DMS79 (cell line): Measurements from ENCODE around the gene CETN1.

Experiments used
- DNase-seq: peaks from one replicate; lab custom pipeline; 2025; lab: John Stamatoyannopoulos, UW

Gene CETN1

DNA sequence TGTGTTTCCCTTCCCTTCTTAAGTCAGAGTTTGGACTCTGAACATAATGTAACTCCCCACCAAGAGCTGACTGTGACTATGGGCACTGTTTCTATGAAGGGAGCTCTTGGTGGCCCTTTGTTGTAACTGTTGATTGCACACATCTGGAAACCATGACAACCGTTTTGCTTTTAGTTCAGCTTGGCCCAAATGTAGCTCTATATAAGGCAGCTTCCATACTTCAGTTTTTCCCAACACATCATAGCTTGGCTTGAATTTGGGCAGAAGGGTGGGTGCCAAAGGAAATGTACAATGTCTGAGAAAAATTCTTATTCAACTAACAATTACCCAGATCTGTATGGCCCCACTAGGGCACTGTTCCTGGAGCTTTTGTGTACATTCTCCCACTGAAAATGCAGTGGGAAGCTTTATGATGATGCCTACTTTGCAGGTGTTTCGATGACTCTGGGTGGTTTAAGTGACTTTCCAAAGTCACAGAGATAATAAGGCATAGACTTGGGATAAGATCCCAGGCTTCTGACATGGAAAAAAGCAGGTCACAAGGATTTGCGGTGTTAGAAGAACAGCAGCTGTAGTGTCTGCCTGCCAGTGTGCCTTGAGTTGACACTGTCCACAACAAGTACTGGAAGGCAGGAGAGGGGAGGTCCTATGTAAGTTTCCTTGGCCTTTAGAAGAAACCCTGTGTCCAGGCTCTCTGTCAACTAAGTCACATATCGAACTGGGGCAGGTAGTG lies 2.4 kb upstream of the CETN1 start:
- DNase-seq = no peak

DNA sequence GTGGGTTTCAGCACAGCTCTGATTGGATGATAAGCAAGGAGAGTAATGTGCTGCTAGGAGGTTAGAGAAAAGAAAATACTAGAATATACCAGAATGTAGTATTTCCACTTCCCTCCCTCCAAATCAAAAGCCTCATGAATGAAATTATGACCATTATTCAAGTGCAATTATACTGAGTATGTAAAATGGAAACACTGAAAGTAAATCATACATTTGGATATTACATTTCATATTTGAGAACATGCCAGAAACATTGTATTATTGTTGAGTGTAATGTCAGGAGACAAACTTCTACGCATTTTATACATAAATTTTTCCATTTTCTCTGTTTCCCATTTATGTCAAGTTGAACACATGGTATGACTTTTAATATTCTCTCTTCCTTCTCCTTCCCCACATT lies 942 bp upstream of the CETN1 start:
- DNase-seq = no peak

DNA sequence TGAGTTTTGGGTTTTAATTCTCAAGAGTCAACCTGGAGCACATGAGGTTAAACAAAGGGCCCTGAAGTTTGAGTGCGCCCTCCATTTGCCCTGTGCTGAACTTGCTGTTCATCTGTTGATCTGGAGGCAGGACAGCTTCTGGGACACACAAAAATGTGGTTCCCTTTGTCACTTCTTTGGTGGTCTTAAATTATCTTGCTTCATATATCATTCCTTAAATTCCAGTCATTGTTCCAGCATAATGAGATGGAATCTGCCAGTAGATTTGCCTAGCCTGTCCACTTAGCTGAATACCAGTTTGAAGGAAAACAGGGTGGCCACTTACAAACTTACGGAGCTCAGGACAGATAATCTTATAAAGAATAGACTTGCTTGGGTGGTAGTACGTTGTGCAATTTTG lies 916 bp downstream of the CETN1 start:
- DNase-seq = no peak

DNA sequence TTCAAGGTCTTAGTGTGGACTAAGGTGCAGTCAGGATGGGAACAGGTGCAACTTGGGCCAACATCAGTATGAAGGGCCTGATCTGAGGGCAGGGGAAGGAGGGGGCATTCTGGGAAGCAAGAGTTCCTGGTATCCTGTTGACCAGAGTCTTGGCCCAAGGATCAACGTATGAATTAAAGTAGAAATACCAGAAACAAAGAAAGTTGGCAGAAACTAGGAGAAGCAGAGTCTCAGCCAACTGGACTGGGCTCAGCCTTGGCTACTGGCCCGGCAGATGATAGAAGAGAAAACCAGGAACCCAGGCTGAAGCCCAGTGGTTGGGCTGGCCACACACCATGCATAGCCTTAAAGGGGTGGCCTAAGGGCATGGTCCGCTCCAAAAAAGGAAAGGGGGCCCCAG lies 2.3 kb downstream of the CETN1 start:
- no peak for DNase-seq

DNA sequence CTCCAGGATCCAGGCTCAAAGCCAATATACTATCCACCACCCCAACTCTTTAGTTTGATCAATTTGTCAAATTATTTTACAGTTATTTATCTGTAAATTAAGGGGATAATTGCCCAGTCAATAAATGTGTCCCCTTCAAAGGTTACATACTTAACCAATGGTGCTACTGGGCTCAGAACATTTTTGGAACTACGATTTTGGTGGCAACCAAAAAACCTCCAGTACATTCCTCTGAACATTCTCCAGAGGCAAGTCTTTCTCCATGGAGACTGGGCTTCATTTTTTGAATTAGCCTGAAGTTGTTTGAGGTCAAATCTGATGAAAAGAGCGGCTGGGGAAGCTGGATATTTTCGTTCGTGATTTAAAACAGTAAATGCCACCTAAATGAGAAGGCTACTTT lies 14.9 kb downstream of the CETN1 start:
- DNase-seq = no peak

DNA sequence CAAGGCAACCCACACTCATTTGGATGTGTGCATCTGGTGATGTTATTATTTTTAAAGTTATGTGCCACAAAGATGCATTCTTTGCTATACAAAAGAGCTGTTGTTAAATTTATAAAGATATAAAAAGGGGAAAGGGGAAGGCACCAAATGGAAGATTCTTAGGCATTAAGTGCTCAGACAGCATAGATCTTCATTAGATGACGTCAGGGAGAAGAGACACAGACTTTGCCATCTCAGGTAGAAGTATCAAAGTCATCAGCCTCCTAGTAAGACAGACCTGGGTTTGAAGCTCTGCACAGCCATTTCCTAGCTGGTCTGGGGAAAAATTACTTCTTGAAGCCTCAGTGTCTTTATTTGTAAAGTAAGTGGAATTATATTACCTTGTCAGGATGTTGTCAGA lies 15.4 kb downstream of the CETN1 start:
- DNase-seq = no peak

DNA sequence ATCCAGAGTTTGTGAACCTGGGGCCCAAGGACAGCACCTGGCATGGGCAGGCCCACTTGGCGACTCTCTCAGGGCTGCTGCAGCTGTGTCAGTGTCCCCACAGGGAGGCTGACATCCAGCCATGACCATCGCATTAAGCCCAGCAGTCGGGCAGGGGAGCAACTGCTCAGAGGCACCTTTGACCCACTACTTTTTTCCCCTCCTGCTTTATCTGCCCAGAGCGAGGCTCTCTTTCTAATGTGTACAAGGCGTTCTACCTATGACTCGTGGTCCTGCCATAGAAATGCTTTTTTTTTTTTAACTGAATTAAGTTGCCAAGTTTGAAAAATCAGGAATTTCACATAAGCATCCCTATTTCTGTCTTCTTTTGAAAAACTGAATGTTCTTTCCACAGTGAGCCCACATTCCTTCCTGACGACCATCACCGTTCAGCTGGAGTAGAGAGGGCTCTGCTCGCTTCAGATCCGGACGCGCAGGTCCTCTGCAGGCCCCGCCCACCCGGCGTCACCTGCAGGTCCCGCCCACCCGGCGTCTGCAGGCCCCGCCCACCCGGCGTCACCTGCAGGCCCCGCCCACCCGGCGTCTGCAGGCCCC lies 16.2 kb downstream of the CETN1 start:
- peak; percentile 32 for DNase-seq

DNA sequence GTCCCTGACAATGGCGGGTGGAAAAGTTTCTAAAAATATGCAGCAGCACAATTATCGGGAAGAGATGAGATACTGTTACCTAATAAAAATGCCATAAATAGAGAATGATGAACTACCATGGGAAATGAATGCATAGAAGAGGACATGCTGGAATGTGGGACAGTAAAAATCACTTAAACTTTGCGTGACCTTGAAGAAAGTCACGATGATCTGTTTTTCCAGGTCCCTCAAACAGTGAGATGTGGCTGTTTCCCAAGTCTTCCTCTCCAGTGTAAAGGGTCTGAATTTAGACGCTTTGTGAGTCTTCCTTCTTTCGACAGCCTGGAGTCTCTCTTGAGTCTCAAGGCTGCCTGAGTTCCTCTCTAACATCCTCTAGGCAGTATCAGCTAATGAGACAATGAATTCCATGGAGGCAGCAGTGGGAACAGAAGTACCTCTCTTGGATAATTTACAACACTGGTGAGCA lies 18.0 kb downstream of the CETN1 start:
- no peak for DNase-seq

DNA sequence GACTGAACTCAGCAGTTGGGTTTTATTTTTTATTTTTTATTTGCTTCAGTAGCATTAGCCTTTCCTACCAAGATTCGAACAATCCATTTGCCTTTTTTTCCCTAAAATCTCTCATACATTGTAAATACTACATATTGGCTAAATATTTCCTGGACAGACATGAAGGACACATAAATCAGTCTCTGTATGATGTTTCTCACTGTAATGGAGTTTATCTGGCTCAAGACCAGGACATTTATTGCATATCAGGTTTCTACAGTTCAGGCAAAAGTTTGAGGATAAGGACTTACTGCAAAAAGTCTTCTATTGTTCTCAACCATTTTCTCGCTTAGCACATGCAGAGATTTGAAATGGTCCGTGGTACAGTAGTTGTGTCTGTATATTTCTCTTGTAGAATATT lies 19.9 kb downstream of the CETN1 start:
- DNase-seq = no peak

DNA sequence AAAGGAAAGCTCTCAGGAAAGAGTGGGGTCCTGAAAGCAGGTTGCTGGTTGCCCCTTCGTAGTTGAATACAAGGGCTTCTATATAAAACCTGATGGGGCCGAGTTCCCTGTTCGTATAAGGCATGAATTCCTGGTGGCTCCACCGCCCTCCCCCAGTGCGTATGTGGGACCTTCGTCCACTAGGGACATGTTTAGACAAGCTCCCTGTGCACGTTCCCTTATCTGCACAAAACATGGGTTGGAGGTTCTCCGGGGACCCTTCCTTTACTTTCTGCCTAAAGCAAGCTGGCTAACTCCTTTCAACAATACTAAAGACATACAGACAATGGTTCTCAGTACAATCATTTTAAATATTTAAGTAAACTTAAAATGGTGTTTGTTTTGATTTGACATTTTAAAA lies 24.6 kb downstream of the CETN1 start:
- no peak for DNase-seq

DNA sequence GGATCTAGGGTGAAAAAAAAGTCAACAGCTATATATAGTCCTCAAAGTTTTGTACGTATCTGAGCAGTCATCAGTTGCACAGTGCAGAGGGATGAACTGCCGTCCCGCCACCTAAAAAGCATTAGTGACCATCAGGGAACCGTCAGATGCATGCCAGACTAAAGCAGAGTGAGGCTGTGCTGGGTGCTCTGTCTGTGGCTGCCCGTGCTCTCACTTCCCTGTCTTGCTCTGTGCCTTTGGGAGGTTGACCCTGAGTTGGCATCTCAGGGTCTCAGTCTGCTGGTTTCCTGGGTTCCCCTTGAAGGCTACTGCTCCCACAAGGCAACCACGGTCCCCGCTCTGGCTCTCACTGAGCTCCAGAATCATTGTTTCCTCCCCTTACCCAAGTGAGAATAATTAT lies 27.8 kb downstream of the CETN1 start:
- DNase-seq = no peak

DNA sequence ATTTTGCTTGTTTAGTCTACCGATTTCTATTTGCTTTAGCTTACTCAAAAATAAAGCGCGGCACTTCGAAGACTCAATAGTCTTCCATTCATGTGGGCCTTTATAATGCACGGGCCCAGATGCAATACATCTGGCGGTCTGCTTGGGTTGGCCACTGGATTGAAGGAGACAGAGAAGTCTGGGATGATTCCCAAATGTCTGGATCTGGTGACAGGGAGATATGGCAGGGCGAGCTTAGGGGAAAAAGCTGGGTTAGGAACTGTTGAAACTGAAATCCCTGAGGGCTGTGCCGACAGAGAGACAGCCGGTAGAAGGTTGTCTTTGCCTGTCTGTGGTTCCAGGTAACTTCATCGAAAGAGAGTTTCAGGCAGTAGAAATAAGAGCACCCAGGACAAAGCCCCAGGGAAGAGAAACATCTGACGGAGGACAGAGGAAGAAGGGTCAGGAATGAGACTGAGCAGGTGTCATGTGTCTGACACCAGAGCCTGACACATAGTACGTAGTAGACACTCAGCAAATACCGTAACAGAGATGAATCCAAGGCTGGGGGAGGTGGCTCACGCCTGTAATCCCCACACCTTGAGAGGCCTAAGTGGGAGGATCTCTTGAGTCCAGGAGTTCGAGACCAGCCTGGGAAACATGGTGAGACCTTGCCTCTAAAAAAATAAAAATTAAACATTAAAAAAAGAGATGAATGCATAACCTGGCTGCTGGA lies 30.2 kb downstream of the CETN1 start:
- DNase-seq = no peak

DNA sequence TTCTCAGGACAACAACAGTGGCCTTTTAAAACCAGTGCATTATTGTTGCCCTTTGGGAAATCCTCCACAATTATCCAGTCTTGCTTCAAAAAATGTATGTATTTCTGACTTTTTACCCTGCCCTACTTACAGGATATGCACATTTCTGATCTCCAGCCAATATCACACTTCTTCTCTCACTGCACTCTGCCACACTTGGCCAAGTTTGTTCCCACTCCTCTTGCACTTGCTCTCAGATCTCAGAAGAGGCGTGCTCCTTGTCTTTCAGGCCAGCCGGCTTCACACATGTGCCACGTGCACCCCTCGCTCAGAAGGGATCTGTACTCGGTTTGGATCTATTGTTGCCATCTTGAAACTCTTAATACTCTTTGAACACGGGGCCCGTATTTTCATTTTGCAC lies 32.0 kb downstream of the CETN1 start:
- no peak for DNase-seq

DNA sequence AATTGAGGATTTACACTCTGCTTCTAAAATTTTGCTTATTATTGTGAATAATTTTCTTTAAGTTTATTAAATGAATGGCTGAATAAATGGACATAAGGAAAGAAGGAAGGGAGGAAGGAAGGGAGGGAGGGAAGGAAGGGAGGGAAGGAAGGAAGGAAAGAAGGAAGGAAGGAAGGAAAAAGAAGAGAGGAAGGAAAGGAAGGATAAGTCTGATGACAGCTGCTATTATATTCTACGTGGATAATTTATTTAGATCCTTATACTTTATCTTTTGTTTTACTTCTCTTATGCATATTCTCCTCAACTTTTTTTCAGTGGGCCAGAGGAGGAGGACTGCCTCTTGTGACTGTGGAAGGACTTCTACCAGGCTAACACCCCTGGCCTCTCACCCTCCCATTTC lies 34.0 kb downstream of the CETN1 start:
- DNase-seq = no peak

DNA sequence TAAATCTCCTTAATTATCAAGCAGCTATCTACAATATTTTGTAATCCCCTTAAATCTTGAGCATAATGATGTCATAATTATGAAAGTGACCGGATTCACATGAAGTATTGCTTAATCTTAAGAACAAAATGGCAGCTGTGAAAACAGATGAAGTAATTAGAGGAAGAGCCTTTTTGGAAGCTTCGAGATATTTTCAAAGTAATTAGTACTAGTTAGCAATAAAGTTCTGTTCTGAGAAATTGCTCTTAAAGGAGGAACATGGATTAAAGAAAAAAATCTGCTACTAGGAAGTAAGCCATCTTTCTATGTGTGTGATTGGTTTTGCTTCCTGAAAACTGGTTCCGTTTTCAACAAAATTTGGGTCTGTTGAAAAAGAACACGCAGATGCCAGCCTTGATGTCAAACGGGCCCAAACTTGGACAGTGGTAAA lies 34.9 kb downstream of the CETN1 start:
- no peak for DNase-seq

DNA sequence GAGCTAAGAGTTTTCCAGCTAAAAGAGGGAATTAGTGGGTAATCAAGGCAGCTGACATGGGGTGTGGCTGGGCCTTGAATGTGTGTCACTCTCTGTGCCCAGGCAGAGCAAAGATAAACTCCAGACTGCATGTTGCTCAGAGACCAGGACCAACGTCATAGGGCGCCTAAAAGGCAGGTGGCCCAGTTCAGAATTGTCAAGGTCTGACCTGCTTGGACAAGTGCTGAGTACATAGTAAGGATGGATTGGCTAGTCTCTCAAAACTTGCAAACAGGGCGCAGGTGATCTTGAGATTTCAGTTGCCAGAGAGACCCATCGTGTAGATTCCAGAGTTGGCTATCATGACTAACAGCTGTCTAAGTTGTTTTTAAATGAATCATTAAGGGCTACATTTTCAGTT lies 35.6 kb downstream of the CETN1 start:
- no peak for DNase-seq

DNA sequence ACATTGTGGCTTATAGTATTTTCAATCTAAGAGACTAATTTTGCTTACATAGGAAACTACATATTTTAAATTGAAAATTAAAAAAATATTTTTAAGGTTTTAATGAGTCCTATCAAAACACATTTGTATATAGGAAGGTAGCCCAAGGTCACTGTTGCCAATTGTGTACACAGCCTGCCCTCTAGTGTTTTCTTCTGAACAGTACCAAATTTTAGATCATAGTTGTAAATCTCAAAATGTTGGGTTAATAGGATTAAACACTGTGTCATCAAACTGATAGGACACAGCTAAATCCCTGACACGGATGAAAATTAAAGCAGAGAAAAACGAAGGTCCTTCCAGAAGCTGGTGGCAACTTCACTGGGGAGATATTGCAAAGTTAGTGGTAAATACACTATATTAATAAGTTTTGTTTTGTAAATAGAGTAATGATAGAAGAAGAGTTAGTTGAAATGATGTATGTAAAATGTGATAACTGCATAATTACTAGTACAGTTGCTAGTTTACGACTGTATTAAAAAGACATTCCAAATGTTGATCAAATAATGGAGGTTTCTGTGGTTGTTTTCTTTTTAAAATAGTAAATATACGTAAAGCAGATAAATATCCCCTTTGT lies 36.3 kb downstream of the CETN1 start:
- DNase-seq = peak; percentile 5

DNA sequence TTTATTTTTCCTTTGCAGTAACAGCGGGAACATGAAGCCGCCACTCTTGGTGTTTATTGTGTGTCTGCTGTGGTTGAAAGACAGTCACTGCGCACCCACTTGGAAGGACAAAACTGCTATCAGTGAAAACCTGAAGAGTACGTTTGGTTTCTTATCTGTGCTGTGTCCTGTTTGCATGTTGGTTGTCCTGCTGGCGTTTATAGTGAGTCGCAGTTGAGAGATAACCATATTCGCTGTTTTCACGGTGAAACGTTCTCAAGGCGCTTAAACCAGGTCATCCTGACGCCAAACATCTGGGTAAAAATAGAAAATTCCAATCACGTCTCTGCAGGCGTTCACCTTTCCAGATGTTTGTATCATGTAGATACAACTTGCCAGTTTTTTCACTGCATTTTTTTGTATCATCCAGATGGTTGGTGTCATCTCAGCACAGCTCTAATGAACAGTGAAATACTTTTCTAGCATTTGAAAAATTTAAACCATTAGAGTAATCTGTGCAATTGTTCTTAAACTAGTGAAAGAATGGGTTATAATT lies 37.9 kb downstream of the CETN1 start:
- no peak for DNase-seq

DNA sequence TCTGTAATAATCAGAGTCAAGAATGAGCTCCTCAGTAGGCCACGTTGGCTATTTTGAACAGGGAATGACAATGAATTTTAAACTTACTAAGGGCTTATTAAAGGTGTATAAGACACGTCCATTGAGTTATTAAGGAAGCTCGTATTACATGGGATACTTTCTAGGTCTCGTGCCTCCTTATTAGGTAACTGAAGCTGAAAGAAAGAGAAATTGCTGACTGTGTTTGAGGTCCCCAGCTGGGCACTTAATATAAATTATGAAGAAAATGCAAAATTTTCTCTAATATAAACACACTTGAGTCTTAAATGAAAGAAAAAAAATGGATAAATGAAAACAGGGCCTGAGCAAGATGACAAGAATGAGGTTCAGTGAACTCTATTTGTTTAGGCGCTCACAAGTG lies 38.4 kb downstream of the CETN1 start:
- no peak for DNase-seq

DNA sequence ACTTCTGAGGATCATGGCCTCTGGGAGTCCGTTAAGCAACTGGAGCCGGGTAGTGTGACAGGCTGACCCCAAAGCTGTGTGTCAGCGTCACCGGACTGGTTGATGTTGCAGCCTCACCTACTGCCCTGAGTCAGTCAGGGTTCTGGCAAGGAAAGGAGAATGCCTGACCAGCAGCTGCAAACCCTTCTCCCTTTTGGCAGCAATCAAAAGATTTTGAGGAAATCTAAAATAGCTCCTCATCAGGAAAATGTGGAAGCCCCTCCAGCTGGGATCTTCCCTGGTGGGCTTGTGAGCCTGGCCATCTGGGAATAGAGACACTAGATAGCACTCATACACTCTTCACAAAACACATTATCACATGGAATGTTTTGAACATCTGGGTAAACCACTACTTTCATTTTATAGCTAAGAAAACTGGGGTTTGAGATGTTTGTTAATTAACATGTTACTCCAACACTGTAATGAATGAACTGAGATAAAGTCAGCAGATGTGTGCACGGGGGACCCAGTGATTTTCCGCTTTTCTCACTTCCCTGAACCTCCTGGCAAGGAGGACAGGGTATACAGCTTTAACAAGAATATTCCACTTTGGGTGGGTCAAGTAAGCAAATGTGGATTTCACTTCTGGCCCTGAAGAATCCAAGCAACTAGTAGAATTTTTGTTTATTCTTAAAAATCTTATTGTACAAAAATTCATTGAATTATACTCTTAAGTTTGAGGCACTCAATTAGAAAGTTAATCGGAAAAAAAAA lies 41.3 kb downstream of the CETN1 start:
- DNase-seq = no peak

DNA sequence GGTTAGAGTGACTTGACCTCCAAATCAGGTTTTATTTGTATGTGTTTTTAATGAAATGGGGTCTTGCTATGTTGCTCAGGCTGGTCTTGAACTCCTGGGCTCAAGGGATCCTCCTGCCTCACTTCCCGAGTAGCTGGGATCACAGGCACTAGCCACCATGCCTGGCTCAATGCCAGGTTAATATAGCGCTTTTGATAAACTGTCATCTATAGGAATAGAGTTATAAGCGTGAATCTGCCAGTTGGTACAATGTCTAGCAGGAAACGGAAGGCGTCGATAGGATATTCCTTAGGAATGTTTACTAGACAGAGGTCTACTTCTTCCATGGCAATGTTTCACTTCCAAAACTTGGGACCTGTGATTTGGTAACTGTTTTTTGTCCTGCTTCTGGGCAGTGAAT lies 42.1 kb downstream of the CETN1 start:
- no peak for DNase-seq
